Panc1 (cell line): Measurements from ENCODE around the gene RUNX1. TPM values are rescaled to one million over a fixed set of nuclear protein-coding genes. Genes with fewer than 3 reads are reported as not detected.

Experiments used
- ATAC-seq: fragments of 200-7000 bp; cut with Tn5 transposase; 2 replicates; pipeline ENCODE4 v1.9.1; 2020; ENCODE audit warnings: mild to moderate bottlenecking, moderate library complexity
- BruUV-seq: library from RNA; stranded (reverse); fragments of 400-500 nt; replicated peaks from 2 replicates; lab custom pipeline; 2021; lab: Mats Ljungman, UMichigan
- CTCF ChIA-PET: fragments of 300-600 bp; sonication (Branson Sonifier 250); formaldehyde crosslinking; loops from one replicate; lab custom pipeline; 2022; ENCODE audit warnings: antibody characterized with exemption; lab: Charles Lee
- POLR2A ChIA-PET: fragments of 300-600 bp; sonication (Branson Sonifier 250); formaldehyde crosslinking; loops from one replicate; lab custom pipeline; 2022; ENCODE audit warnings: antibody characterized with exemption; lab: Charles Lee
- DNase-seq: peaks from one replicate; pipeline ENCODE4 v3.0.0-alpha.2; 2010; ENCODE audit warnings: low read depth, low spot score
- H3K27ac ChIP-seq: 2 replicates; pipeline ENCODE4 v1.5.1; 2011; ENCODE audit warnings: mild to moderate bottlenecking, low read length, inconsistent platforms
- H3K27me3 ChIP-seq: fragments of 200-500 bp; sonication (Bioruptor generic); 2 replicates; pipeline ENCODE4 v1.6.0; 2014; ENCODE audit warnings: low read length, inconsistent platforms; ENCODE audit not compliant: control insufficient read depth, insufficient read depth
- H3K36me3 ChIP-seq: fragments of 200-500 bp; sonication (Bioruptor generic); 2 replicates; pipeline ENCODE4 v1.5.1; 2014; ENCODE audit warnings: inconsistent platforms, mild to moderate bottlenecking, low read length, moderate library complexity; ENCODE audit not compliant: control insufficient read depth, insufficient read depth
- H3K4me1 ChIP-seq: 2 replicates; pipeline ENCODE4 v1.5.1; 2011; ENCODE audit warnings: inconsistent platforms, mild to moderate bottlenecking, low read length, moderate library complexity; ENCODE audit not compliant: control insufficient read depth, insufficient read depth
- H3K4me3 ChIP-seq, 2 experiments: 2 replicates each; pipeline ENCODE4 v1.5.1; 2011 to 2012; ENCODE audit warnings: low read depth in 2 of 2, low read length in 2 of 2, mild to moderate bottlenecking in 2 of 2, inconsistent platforms in 1 of 2, moderate library complexity in 1 of 2
- H3K9me3 ChIP-seq: fragments of 200-500 bp; sonication (Bioruptor generic); 2 replicates; pipeline ENCODE4 v1.5.1; 2014; ENCODE audit warnings: low read depth, mild to moderate bottlenecking, inconsistent platforms, low read length, moderate library complexity; ENCODE audit not compliant: control insufficient read depth, insufficient read depth
- CTCF ChIP-seq: fragments of 450-650 bp; IDR thresholded peaks from 2 replicates; pipeline ENCODE4 v1.5.1; 2017; ENCODE audit warnings: mild to moderate bottlenecking
- POLR2AphosphoS5 ChIP-seq: IDR thresholded peaks from 2 replicates; pipeline ENCODE4 v1.6.1; 2012; ENCODE audit warnings: mild to moderate bottlenecking, low read depth, low read length, moderate library complexity
- REST ChIP-seq, 2 experiments: IDR thresholded peaks; 2 replicates each; pipeline ENCODE4 v1.6.1; 2011 to 2012; ENCODE audit warnings: low read depth in 2 of 2, control low read depth in 1 of 2, low read length in 1 of 2, mild to moderate bottlenecking in 1 of 2, moderate library complexity in 1 of 2; ENCODE audit not compliant: insufficient read depth in 1 of 2
- SIN3A ChIP-seq: IDR thresholded peaks from 2 replicates; pipeline ENCODE4 v1.6.1; 2012; ENCODE audit warnings: low read depth, mild to moderate bottlenecking, low read length, moderate library complexity, borderline replicate concordance; ENCODE audit not compliant: insufficient read depth
- TCF7L2 ChIP-seq: IDR thresholded peaks from 2 replicates; pipeline ENCODE4 v1.6.1; 2011; ENCODE audit warnings: mild to moderate bottlenecking, low read depth, low read length, inconsistent platforms
- in situ Hi-C: cut with HindIII; loops from 2 replicates; pipeline ENCODE4 v1.10.0; 2016; ENCODE audit warnings: low sequenced_read_pairs, low pct_unique_long_range_greater_than_20kb
- intact Hi-C: fragments of 100-400 bp; cut with micrococcal nuclease; formaldehyde crosslinking; loops from one replicate; pipeline ENCODE4 v1.10.0; 2022; ENCODE audit not compliant: unreplicated experiment
- total RNA-seq: library from RNA; stranded (reverse); gene quantifications from one replicate; pipeline ENCODE4 v1.2.1, GENCODE V29; 2021; ENCODE audit not compliant: unreplicated experiment

Gene RUNX1
- total RNA-seq, 1 experiment from 2014 or later, result 22.4 TPM

GRCh38 chr21:35005077-35005476 lies 44.0 kb downstream of the RUNX1 start:
- TF ChIP-seq REST (IDR thresholded peaks at IDR 0.05; ENCODE audit: insufficient read depth in 1 of 2, low read depth in 2 of 2, low read length in 1 of 2) (no peak), POLR2AphosphoS5 (no peak), SIN3A (no peak), TCF7L2 (no peak), CTCF (no peak)
- in situ Hi-C loops, result no loop called here
- ATAC-seq (no peak), DNase-seq (no peak)
- Histone ChIP-seq H3K4me1 (no peaks in the 10 kb centered on the region), H3K36me3 (no peaks in the 10 kb centered on the region), H3K27ac (no peak overlapping the region), H3K27me3 (no peaks in the 10 kb centered on the region), H3K9me3 (no peaks in the 10 kb centered on the region), H3K4me3 (no peak overlapping the region)
- ChIA-PET POLR2A (no interaction called here), CTCF (no interaction called here)
- BruUV-seq, result no TSS peak
- intact Hi-C loops, result no loop called here

GRCh38 chr21:35004314-35004713 lies 44.8 kb downstream of the RUNX1 start:
- ChIA-PET POLR2A (no interaction called here), CTCF (no interaction called here)
- TF ChIP-seq SIN3A, result no peak
- no peak for TF ChIP-seq TCF7L2
- no peak for TF ChIP-seq CTCF
- TF ChIP-seq POLR2AphosphoS5, result no peak
- no peak for TF ChIP-seq REST (IDR thresholded peaks at IDR 0.05; ENCODE audit: insufficient read depth in 1 of 2, low read depth in 2 of 2, low read length in 1 of 2)
- in situ Hi-C loops (no loop called here), intact Hi-C loops (no loop called here)
- ATAC-seq, result no peak
- H3K27me3 ChIP-seq, result no peaks in the 10 kb centered on the region
- no peaks in the 10 kb centered on the region for H3K4me1 ChIP-seq
- BruUV-seq, result no TSS peak
- H3K4me3 ChIP-seq, result no peak overlapping the region
- no peaks in the 10 kb centered on the region for H3K9me3 ChIP-seq
- no peak overlapping the region for H3K27ac ChIP-seq
- no peak for DNase-seq
- no peaks in the 10 kb centered on the region for H3K36me3 ChIP-seq
